Brain microvascular endothelial cell (primary cell): ENCODE results near the gene THOC6.
"Not testable (repeated sequence)": the region's sequence is repeated elsewhere in the genome, so short reads cannot be mapped to it uniquely, and the experiment has no call there.

Source experiments
- DNase-seq: peaks from one replicate; pipeline ENCODE4 v3.0.0-alpha.2; 2020
- H3K27ac ChIP-seq: fragments of 250-450 bp; sonication (Bioruptor Pico); 2 replicates; pipeline ENCODE4 v1.5.1; 2020; ENCODE audit warnings: mild to moderate bottlenecking, moderate library complexity
- H3K27me3 ChIP-seq: fragments of 250-450 bp; sonication (Bioruptor Pico); replicated peaks from 2 replicates; pipeline ENCODE4 v1.5.1; 2020; ENCODE audit warnings: mild to moderate bottlenecking
- H3K36me3 ChIP-seq: fragments of 250-450 bp; sonication (Bioruptor Pico); replicated peaks from 2 replicates; pipeline ENCODE4 v1.5.1; 2020; ENCODE audit warnings: mild to moderate bottlenecking
- H3K4me3 ChIP-seq: 2 replicates; pipeline ENCODE4 v1.5.1; 2011; ENCODE audit warnings: low read depth, mild to moderate bottlenecking, control low read depth, low read length, moderate library complexity
- CTCF ChIP-seq: IDR thresholded peaks from 2 replicates; pipeline ENCODE4 v1.5.1; 2011; ENCODE audit warnings: low read depth, mild to moderate bottlenecking, moderate library complexity, low read length, control low read depth, inconsistent platforms; ENCODE audit errors: missing control alignments
- in situ Hi-C: cut with HindIII; loops from 2 replicates; pipeline ENCODE4 v1.10.0; 2017; ENCODE audit warnings: low sequenced_read_pairs, low pct_ligation_motif_present

THOC6 gene

GRCh38 chr16:3049921-3050481 lies 26.2 kb downstream of the THOC6 start:
- in situ Hi-C loops, result no loop called here
- TF ChIP-seq CTCF, result no peak
- no peak for DNase-seq
- Histone ChIP-seq H3K27me3 (peaks cover 11% of the 10 kb centered on the region), H3K27ac (no peak overlapping the region), H3K4me3 (no peak overlapping the region), H3K36me3 (no peaks in the 10 kb centered on the region)

- DNase-seq, result no peak
- no peak overlapping the region for H3K27ac ChIP-seq
- no peaks in the 10 kb centered on the region for H3K36me3 ChIP-seq
- no peak for TF ChIP-seq CTCF
- in situ Hi-C loops, result no loop called here
- H3K4me3 ChIP-seq, result no peak overlapping the region
- H3K27me3 ChIP-seq, result peaks cover 11% of the 10 kb centered on the region
Measured at GRCh38 chr16:3050487-3050886, 26.7 kb downstream of the THOC6 start.

GRCh38 chr16:3051009-3051408 lies 27.2 kb downstream of the THOC6 start:
- in situ Hi-C loops, result no loop called here
- H3K4me3 ChIP-seq, result no peak overlapping the region
- no peaks in the 10 kb centered on the region for H3K36me3 ChIP-seq
- no peak for DNase-seq
- H3K27me3 ChIP-seq, result peaks cover 11% of the 10 kb centered on the region
- TF ChIP-seq CTCF, result no peak
- H3K27ac ChIP-seq, result no peak overlapping the region

- Histone ChIP-seq H3K27me3 (peaks cover 7% of the 10 kb centered on the region), H3K36me3 (no peaks in the 10 kb centered on the region), H3K4me3 (no peak overlapping the region), H3K27ac (no peak overlapping the region)
- in situ Hi-C loops, result no loop called here
- no peak for DNase-seq
- TF ChIP-seq CTCF, result no peak
Measured at GRCh38 chr16:3051494-3051893, 27.7 kb downstream of the THOC6 start.

GRCh38 chr16:3052571-3053329 lies 28.9 kb downstream of the THOC6 start:
- H3K36me3 ChIP-seq, H3K27ac ChIP-seq, in situ Hi-C loops, H3K4me3 ChIP-seq, H3K27me3 ChIP-seq, DNase-seq: not testable (repeated sequence)

- in situ Hi-C loops, H3K36me3 ChIP-seq, H3K27ac ChIP-seq, H3K27me3 ChIP-seq, DNase-seq, H3K4me3 ChIP-seq: not testable (repeated sequence)
Measured at GRCh38 chr16:3053330-3053710, 29.5 kb downstream of the THOC6 start.
